ENCODE data around the gene DDHD1. TPM values are rescaled to one million over a fixed set of nuclear protein-coding genes. Genes with fewer than 3 reads are reported as not detected.

DDHD1 gene
- total RNA-seq, 2 experiments from 2014 or later: 42.5 to 44.5 TPM

DNA sequence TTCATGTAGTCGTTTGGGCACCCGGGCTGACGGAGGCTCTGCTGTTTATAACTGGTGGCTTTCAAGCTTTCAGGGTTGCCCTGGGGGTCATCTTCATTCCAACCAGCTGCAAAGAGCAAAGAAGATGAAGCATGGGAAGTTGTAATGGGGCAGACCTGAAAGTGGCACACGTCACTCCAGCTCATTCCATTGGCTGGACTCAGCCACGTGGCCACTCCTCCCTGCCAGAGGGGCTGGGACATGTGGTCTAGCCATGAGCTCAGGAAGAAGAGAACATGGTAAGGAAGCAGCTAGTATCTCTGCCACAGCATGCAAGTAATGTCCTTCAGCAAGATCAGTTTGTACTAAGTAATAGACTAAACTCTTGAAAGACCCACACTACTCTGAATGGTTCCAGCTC, 150.5 kb downstream of the DDHD1 start:
- H3K36me3 ChIP-seq (ENCODE audit: insufficient read depth, low read length): no peaks in the 10 kb centered on the region
- no peaks in the 10 kb centered on the region for H3K4me1 ChIP-seq (ENCODE audit: insufficient read depth, low read length)
- H3K27ac ChIP-seq (ENCODE audit: low read depth in 1 of 2, low read length in 2 of 2): no peak overlapping the region
- H3K4me3 ChIP-seq (ENCODE audit: low read length): no peak overlapping the region
- Mint-ChIP-seq H3K4me3 (no peak overlapping the region), H3K27me3 (peaks cover 17% of the 10 kb centered on the region), H3K4me1 (ENCODE audit: low read depth) (no peaks in the 10 kb centered on the region), H3K9me3 (no peaks in the 10 kb centered on the region), H3K27ac (no peak overlapping the region), H3K36me3 (ENCODE audit: low read depth) (no peaks in the 10 kb centered on the region)
- intact Hi-C loops (cut with DNase I, micrococcal nuclease): no loop called here
- no peak for ATAC-seq (ENCODE audit: poor library complexity)
- H3K27me3 ChIP-seq (ENCODE audit: control insufficient read depth in 1 of 2, insufficient read depth in 2 of 2, low read length in 2 of 2): no peaks in the 10 kb centered on the region
- H3K9me3 ChIP-seq (ENCODE audit: control insufficient read depth in 1 of 2, insufficient read depth in 1 of 2, low read length in 2 of 2): no peaks in the 10 kb centered on the region
- TF ChIP-seq CTCF (IDR thresholded peaks at IDR 0.05): no peak
- ChIA-PET POLR2A (no interaction called here), CTCF (no interaction called here)
- DNase-seq: no peak

DNA sequence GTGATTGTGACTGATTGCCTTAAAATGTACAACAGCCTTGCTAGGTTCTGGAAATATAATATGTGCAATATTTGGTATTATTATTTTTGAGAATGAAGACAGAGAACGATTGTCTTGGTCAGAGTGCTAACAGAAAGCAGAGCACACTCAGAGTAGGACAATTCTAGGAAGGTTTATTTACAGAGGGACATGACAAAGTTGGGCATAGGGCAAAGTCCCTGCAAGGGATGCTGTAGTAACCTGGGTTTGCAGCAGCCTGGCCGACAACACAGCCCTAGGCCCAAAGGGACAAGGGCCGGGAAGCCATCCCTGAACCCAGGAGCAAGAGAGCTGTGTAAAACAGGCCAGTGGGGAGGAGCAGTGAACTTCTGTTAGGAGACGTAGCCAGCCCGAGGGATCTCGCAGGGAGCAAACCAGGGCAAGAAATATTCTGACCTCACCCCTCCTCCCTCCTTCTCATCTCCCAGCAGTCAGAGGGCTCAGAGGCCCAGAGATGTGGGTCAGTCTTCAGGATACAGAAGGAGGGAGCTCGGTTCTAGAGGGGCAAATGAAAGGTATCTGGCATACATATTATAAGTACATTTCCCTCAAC, 151.2 kb downstream of the DDHD1 start:
- H3K36me3 Mint-ChIP-seq (ENCODE audit: low read depth): no peaks in the 10 kb centered on the region
- no peak for TF ChIP-seq CTCF (IDR thresholded peaks at IDR 0.05)
- peaks cover 17% of the 10 kb centered on the region for H3K27me3 Mint-ChIP-seq
- H3K9me3 Mint-ChIP-seq: no peaks in the 10 kb centered on the region
- no peaks in the 10 kb centered on the region for H3K27me3 ChIP-seq (ENCODE audit: control insufficient read depth in 1 of 2, insufficient read depth in 2 of 2, low read length in 2 of 2)
- H3K4me1 ChIP-seq (ENCODE audit: insufficient read depth, low read length): no peaks in the 10 kb centered on the region
- ChIA-PET CTCF (no interaction called here), POLR2A (no interaction called here)
- no peak overlapping the region for H3K4me3 Mint-ChIP-seq
- H3K27ac Mint-ChIP-seq: no peak overlapping the region
- no peaks in the 10 kb centered on the region for H3K9me3 ChIP-seq (ENCODE audit: control insufficient read depth in 1 of 2, insufficient read depth in 1 of 2, low read length in 2 of 2)
- intact Hi-C loops (cut with DNase I, micrococcal nuclease): no loop called here
- no peak for DNase-seq
- H3K4me3 ChIP-seq (ENCODE audit: low read length): no peak overlapping the region
- no peaks in the 10 kb centered on the region for H3K4me1 Mint-ChIP-seq (ENCODE audit: low read depth)
- no peak overlapping the region for H3K27ac ChIP-seq (ENCODE audit: low read depth in 1 of 2, low read length in 2 of 2)
- H3K36me3 ChIP-seq (ENCODE audit: insufficient read depth, low read length): no peaks in the 10 kb centered on the region
- no peak for ATAC-seq (ENCODE audit: poor library complexity)

DNA sequence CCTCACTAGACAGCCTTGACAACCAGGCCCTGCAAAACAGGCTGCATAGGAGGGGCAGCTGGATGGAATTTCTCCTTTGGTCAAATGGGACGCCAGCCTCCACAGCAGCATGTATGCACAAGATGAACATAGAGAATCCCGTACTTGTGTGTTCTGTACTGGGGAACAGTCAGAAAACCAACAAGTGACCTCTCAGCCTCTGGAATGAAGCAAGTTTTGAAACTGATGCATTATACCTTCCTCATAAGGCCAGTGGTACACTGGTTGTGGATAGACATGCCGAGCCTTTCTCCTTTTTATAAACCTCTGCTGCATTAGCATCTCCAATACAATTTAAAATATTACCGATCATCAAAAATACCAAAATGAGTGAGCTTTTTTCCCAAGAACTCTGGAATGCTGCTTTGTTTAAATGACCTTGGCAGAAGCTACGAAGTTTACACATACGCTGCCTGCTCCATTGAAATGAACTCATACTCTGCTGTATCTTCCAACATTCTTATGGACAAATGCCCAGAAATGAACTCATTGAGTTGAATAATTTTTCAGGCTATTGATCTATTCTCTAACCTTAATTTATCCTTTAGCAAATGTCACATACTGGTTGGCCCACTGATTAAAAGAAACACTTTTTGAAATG, 154.6 kb downstream of the DDHD1 start:
- Mint-ChIP-seq H3K4me1 (ENCODE audit: low read depth) (no peaks in the 10 kb centered on the region), H3K9me3 (no peaks in the 10 kb centered on the region), H3K36me3 (ENCODE audit: low read depth) (no peaks in the 10 kb centered on the region), H3K27ac (no peak overlapping the region), H3K27me3 (peaks cover 17% of the 10 kb centered on the region), H3K4me3 (no peak overlapping the region)
- ChIA-PET CTCF (no interaction called here), POLR2A (no interaction called here)
- H3K27me3 ChIP-seq (ENCODE audit: control insufficient read depth in 1 of 2, insufficient read depth in 2 of 2, low read length in 2 of 2): no peaks in the 10 kb centered on the region
- TF ChIP-seq CTCF (IDR thresholded peaks at IDR 0.05): no peak
- no peaks in the 10 kb centered on the region for H3K9me3 ChIP-seq (ENCODE audit: control insufficient read depth in 1 of 2, insufficient read depth in 1 of 2, low read length in 2 of 2)
- no peaks in the 10 kb centered on the region for H3K36me3 ChIP-seq (ENCODE audit: insufficient read depth, low read length)
- DNase-seq (no peak), ATAC-seq (ENCODE audit: poor library complexity) (no peak)
- no peak overlapping the region for H3K27ac ChIP-seq (ENCODE audit: low read depth in 1 of 2, low read length in 2 of 2)
- intact Hi-C loops (cut with DNase I, micrococcal nuclease): no loop called here
- no peak overlapping the region for H3K4me3 ChIP-seq (ENCODE audit: low read length)
- H3K4me1 ChIP-seq (ENCODE audit: insufficient read depth, low read length): no peaks in the 10 kb centered on the region
